Effector memory CD8-positive, alpha-beta T cell (primary cell): Measurements from ENCODE around the gene OR7D4.
A peak's percentile ranks its signal among the peaks of the same experiment; 100 is the strongest.
"Not testable (repeated sequence)": the region's sequence is repeated elsewhere in the genome, so short reads cannot be mapped to it uniquely, and the experiment has no call there.

Experiments used
- ATAC-seq: fragments of 150-1000 bp; cut with Tn5 transposase; replicated peaks from 2 replicates; pipeline ENCODE4 v1.10.0; 2021; ENCODE audit warnings: mild to moderate bottlenecking, moderate library complexity
- DNase-seq, 3 experiments: peaks; one replicate each; pipeline ENCODE4 v3.0.0; 2021
- H3K27ac Mint-ChIP-seq, 2 donors: one replicate each; pipeline ENCODE4 v1.8.0; 2022; ENCODE audit warnings: mild to moderate bottlenecking in 2 of 2, mixed read lengths in 2 of 2, moderate library complexity in 2 of 2
- H3K27me3 Mint-ChIP-seq, 2 donors: one replicate each; pipeline ENCODE4 v1.8.0; 2022; ENCODE audit warnings: mixed read lengths in 2 of 2
- H3K36me3 Mint-ChIP-seq: one replicate; pipeline ENCODE4 v1.8.0; 2022; ENCODE audit warnings: mild to moderate bottlenecking, moderate library complexity, mixed read lengths; ENCODE audit not compliant: insufficient read depth
- H3K4me1 Mint-ChIP-seq, 2 donors: one replicate each; pipeline ENCODE4 v1.8.0; 2022; ENCODE audit warnings: low read depth in 2 of 2, mixed read lengths in 2 of 2
- H3K4me3 Mint-ChIP-seq, 2 donors: one replicate each; pipeline ENCODE4 v1.8.0; 2022; ENCODE audit warnings: mild to moderate bottlenecking in 2 of 2, mixed read lengths in 2 of 2, moderate library complexity in 2 of 2
- H3K9me3 Mint-ChIP-seq, 2 donors: one replicate each; pipeline ENCODE4 v1.8.0; 2022; ENCODE audit warnings: mixed read lengths in 2 of 2
- total RNA-seq, 9 experiments: gene quantifications; one replicate each; lab custom pipeline; 2026; lab: John Stamatoyannopoulos, UW

OR7D4 gene
- total RNA-seq: 0 reads per million in 9 experiments

DNA sequence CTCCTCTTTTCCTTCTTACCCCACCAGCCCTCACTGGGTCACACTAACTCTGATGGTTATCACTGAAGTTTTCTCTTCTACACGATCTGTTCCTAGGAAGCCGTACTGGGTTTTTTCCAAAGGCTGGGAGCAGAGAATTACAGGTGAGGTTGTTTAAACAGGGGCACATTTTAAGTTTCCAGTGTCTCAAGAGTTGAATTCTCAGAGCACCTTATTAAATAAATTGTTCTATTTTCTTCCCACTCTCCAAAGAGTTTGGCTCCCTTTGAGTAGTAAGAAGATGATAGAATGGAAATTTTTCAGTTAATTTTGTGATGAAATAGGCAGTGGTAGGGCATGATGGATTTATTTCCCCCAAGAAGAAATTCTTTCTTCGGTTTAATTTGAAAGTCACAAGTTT, at the start of gene OR7D4:
Gene OR7D4, minus strand, starts transcription at position 101 of the 400 bp plus-strand sequence. CDS start 4,752 bp downstream, outside the sequence.
- no peaks in the 10 kb centered on the region for H3K4me1 Mint-ChIP-seq
- DNase-seq: no peak
- no peak within 1 kb of the TSS for H3K4me3 Mint-ChIP-seq
- H3K27me3 Mint-ChIP-seq: peaks cover 24 to 35% of the 10 kb centered on the region in 2 donors
- H3K9me3 Mint-ChIP-seq: peaks cover 1 to 10% of the 10 kb centered on the region in 2 donors
- no peak for ATAC-seq
- H3K36me3 Mint-ChIP-seq: no peaks in the 10 kb centered on the region
- no peak within 1 kb of the TSS for H3K27ac Mint-ChIP-seq

DNA sequence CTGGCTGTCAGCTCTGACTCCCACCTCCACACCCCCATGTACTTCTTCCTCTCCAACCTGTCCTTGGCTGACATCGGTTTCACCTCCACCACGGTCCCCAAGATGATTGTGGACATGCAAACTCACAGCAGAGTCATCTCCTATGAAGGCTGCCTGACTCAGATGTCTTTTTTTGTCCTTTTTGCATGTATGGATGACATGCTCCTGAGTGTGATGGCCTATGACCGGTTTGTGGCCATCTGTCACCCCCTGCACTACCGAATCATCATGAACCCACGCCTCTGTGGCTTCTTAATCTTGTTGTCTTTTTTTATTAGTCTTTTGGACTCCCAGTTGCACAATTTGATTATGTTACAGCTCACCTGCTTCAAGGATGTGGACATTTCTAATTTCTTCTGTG, 31.8 kb upstream of the OR7D4 start:
- ATAC-seq: no peak
- DNase-seq: no peak
- Mint-ChIP-seq H3K36me3 (no peaks in the 10 kb centered on the region), H3K27me3 (peaks cover 10 to 35% of the 10 kb centered on the region in 2 donors), H3K27ac (no peak overlapping the region), H3K4me1 (no peaks in the 10 kb centered on the region), H3K9me3 (peaks cover 2 to 6% of the 10 kb centered on the region in 2 donors), H3K4me3 (no peak overlapping the region)

DNA sequence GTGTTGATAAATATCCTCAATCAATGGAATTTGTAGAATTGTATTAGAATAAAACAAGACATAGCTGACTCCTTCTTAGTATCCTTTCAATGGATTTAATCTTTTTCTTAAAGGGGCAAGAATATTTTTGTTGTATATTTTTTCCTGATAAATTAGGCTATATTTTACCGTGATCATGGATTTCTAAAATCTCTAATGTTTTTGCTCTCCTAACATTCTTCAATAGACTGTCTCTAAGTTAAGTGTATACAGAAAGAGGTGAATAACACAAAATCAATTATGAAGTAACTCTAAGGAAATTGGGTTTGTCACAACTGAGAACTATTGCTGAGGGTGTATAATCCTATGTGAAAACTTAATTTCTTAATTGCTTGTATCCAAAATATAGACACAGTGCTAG, 31.2 kb upstream of the OR7D4 start, which contains the start of gene OR7E24:
Gene OR7E24, plus strand, starts transcription at position 301 of the 400 bp plus-strand sequence. CDS start 114 bp downstream, outside the sequence.
- peaks cover 10 to 35% of the 10 kb centered on the region in 2 donors for H3K27me3 Mint-ChIP-seq
- H3K4me1 Mint-ChIP-seq: no peaks in the 10 kb centered on the region
- no peak within 1 kb of the TSS for H3K4me3 Mint-ChIP-seq
- no peaks in the 10 kb centered on the region for H3K36me3 Mint-ChIP-seq
- ATAC-seq: no peak
- no peak within 1 kb of the TSS for H3K27ac Mint-ChIP-seq
- peaks cover 2 to 6% of the 10 kb centered on the region in 2 donors for H3K9me3 Mint-ChIP-seq
- DNase-seq: no peak

DNA sequence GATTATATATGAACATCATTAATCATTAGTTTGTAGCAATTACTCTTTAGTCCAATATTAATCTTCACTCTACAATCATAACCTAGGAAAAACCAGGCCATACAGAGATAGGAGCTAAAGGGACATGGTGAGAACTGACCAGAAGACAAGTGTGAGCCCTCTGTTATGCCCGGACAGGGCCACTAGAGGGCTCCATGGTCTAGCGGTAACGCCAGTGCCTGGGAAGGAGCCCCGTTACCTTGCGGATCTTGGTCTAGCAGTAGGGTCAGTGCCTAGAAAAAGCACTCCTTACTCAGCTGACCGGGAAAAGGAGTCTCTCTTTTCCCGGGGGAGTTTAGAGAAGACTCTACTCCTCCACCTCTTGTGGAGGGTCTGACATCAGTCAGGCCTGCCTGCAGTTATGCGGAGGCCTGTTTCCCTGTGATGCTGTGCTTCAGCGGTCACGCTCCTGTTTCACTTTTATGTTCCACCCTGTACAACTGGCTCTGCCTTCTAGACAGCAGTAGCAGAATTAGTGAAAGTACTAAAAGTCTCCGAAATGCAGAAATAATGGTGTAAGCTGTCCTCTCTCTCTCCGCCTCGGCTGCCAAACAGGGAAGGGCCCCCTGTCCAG, 13.8 kb downstream of the OR7D4 start:
- peaks cover 5 to 6% of the 10 kb centered on the region in 2 donors for H3K4me1 Mint-ChIP-seq

DNA sequence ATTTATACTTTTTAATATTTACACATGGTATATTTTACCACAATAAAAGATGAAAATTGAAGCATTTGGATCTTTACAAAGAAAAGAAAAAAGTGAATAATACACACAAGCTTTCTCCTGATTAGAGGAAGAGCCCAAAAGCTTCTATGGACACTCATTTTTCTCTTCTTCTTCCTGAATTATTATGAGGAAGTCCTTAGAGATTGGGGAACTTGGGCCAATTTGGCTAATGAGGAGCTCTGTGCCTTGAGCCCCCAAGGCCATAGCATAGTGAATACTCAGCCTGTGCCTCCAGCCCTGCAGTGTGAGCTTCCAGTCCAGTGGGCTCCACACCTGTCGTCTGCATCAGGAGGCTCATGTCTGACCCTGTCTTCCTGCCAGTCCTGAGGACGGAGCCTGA, 21.3 kb downstream of the OR7D4 start:
- not testable (repeated sequence) for H3K9me3 Mint-ChIP-seq, H3K4me1 Mint-ChIP-seq, DNase-seq, H3K27ac Mint-ChIP-seq, H3K36me3 Mint-ChIP-seq, H3K4me3 Mint-ChIP-seq, ATAC-seq
- H3K27me3 Mint-ChIP-seq: peaks cover 41 to 54% of the 10 kb centered on the region in 2 donors

More for the DNA sequence above, 13.8 kb downstream of the OR7D4 start:
- H3K9me3 Mint-ChIP-seq: no peaks in the 10 kb centered on the region
- no peak overlapping the region for H3K27ac Mint-ChIP-seq
- DNase-seq (peak; percentile 55 to 59 (median 55)), ATAC-seq (peak; percentile 51)
- H3K27me3 Mint-ChIP-seq: peaks cover 19 to 27% of the 10 kb centered on the region in 2 donors
- peak overlapping the region; percentile 52 to 56 for H3K4me3 Mint-ChIP-seq
- H3K36me3 Mint-ChIP-seq: no peaks in the 10 kb centered on the region

DNA sequence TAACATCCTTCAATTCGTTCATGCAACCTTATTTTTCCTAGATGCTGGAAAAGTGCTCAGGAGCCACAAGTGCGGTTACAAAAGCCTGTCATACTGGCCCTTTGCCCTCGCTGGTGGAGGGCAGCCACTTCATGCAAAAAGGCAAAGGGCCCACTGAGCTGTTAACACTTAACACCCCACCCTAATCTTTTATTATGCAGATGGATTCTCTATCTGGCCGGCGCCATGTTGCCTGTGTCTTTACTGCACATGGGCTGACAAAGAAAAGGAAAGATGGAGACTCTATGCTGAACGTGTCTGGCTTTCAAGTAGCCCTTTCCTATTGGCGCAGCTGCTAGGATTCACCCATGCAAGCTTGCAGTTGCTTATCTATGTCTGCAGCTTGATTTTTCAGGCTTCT, 29.9 kb downstream of the OR7D4 start:
- no peak for DNase-seq
- no peaks in the 10 kb centered on the region for H3K36me3 Mint-ChIP-seq
- ATAC-seq: no peak
- H3K9me3 Mint-ChIP-seq: peaks cover 0 to 3% of the 10 kb centered on the region in 2 donors
- H3K4me1 Mint-ChIP-seq: no peaks in the 10 kb centered on the region
- H3K27me3 Mint-ChIP-seq: peaks cover 41 to 59% of the 10 kb centered on the region in 2 donors
- H3K4me3 Mint-ChIP-seq: no peak overlapping the region
- H3K27ac Mint-ChIP-seq: no peak overlapping the region

DNA sequence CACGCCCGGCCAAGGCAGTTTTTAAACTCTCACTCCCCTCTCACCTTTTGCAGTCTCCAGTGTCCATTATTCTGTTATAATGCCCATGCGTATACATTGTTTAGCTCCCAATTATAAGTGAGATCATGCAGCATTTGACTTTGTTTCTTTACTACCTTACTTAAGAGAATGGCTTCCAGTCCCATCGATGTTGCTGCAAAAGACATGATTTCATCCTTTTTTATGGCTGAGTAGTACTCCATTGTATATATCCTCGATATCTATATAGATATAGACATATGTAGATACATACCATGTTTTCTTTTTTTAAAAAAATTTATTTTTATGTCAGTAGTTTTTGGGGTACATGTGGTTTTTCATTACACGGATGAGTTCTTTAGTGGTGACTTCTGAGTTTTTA, 32.2 kb downstream of the OR7D4 start:
- no peaks in the 10 kb centered on the region for H3K4me1 Mint-ChIP-seq
- ATAC-seq: no peak
- H3K9me3 Mint-ChIP-seq: peaks cover 0 to 3% of the 10 kb centered on the region in 2 donors
- H3K27me3 Mint-ChIP-seq: peaks cover 33 to 38% of the 10 kb centered on the region in 2 donors
- no peak overlapping the region for H3K27ac Mint-ChIP-seq
- no peak overlapping the region for H3K4me3 Mint-ChIP-seq
- DNase-seq: no peak
- no peaks in the 10 kb centered on the region for H3K36me3 Mint-ChIP-seq

DNA sequence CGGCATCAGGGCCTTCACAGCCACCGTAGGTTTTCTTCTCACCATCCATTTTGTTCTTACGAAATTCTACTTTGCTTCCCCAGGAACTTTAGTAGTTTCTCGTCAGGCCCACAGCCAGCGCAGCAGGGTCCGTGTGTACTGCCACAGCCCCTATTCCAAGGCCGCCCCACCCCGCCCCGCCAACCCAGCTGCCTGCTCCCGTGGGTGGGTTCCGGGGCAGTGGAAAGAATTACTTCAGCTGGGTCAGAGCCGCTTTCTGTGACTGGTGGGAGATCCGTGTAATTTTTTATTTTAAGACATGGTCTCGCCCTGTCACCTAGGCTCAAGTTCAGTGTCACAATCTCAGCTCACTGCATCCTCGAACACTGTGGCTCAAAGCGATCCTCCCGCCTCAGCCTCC, 36.4 kb downstream of the OR7D4 start:
- H3K36me3 Mint-ChIP-seq: no peaks in the 10 kb centered on the region
- no peak overlapping the region for H3K27ac Mint-ChIP-seq
- H3K4me3 Mint-ChIP-seq: no peak overlapping the region
- H3K27me3 Mint-ChIP-seq: peaks cover 12 to 20% of the 10 kb centered on the region in 2 donors
- no peaks in the 10 kb centered on the region for H3K4me1 Mint-ChIP-seq
- ATAC-seq (no peak), DNase-seq (no peak)
- H3K9me3 Mint-ChIP-seq: peaks cover 0 to 3% of the 10 kb centered on the region in 2 donors

DNA sequence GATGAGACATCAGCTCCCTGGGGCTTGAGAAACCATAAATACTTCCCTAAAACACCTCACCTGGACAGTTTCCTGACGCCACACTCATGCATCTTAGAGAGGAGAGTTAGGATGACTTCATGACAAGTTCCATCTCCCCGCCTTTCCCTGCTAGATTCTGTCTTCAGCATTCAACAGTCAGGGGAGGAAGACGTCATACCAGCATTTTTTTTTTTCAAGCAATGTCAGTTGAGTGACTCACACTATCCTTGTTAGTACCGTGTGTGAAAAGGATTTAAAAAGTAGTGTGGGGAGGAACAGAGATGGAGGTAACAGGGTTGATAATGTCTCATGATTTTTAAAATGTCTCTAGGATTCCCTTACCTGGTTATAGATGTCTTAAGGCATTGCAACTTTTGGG, 40.5 kb downstream of the OR7D4 start, which contains the start of gene OR7D2:
Gene OR7D2, plus strand, starts transcription at position 79 of the 400 bp plus-strand sequence. CDS start 6,803 bp downstream, outside the sequence.
- no peak within 1 kb of the TSS for H3K27ac Mint-ChIP-seq
- H3K4me3 Mint-ChIP-seq: no peak within 1 kb of the TSS
- no peaks in the 10 kb centered on the region for H3K9me3 Mint-ChIP-seq
- DNase-seq (no peak), ATAC-seq (no peak)
- H3K4me1 Mint-ChIP-seq: no peaks in the 10 kb centered on the region
- peaks cover 9 to 13% of the 10 kb centered on the region in 2 donors for H3K27me3 Mint-ChIP-seq
- H3K36me3 Mint-ChIP-seq: no peaks in the 10 kb centered on the region

DNA sequence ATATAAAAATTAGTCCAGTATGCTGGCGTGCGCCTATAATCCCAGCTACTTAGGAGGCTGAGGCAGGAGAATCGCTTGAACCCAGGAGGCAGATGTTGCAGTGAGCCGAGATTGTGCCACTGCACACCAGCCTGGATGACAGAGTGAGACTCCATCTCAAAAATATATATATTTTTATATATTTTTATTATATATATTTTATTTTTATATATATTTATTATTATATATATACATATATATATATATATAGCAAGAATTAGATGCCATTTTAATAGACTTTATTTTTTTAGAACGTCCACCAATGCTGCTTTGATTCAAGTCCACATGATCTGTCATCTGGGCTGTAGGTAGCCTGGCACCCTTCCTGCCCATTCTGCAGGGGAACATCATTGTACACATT, 44.1 kb downstream of the OR7D4 start:
- Mint-ChIP-seq H3K27ac (no peak overlapping the region), H3K4me3 (no peak overlapping the region), H3K9me3 (no peaks in the 10 kb centered on the region), H3K36me3 (no peaks in the 10 kb centered on the region), H3K27me3 (peaks cover 9 to 13% of the 10 kb centered on the region in 2 donors), H3K4me1 (no peaks in the 10 kb centered on the region)
- ATAC-seq: no peak
- DNase-seq: no peak

DNA sequence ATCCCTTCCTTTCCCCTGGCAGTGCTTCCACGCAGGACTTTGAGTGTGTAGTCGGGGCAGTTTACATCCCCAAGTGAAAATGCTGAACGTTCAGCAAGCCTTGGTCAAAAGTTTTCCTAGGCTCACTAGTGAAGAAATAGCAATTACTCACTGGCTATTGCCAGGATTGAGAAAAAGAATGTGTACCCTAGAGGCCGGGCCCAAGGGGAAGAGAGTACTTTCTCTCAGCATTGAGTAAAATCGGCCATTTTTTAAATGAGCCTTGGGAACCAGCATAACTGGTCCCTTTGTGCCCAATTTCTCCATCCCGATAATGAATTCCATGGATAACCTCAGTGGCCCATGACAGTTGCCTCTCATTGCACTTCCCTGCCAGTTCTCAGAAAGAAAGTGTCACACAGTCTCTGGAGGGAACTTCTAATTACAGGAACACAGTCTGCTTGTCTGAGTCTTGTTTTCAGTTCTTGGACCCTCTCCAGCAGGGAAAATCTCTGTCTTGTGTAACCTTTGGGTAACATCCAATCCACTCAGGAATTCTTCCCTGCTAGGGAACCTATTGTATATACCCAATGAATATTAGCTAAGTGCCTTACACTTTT, 47.9 kb downstream of the OR7D4 start:
- no peaks in the 10 kb centered on the region for H3K9me3 Mint-ChIP-seq
- no peaks in the 10 kb centered on the region for H3K4me1 Mint-ChIP-seq
- ATAC-seq (no peak), DNase-seq (no peak)
- H3K36me3 Mint-ChIP-seq: no peaks in the 10 kb centered on the region
- H3K4me3 Mint-ChIP-seq: no peak overlapping the region
- no peak overlapping the region for H3K27ac Mint-ChIP-seq
- H3K27me3 Mint-ChIP-seq: no peaks in the 10 kb centered on the region

DNA sequence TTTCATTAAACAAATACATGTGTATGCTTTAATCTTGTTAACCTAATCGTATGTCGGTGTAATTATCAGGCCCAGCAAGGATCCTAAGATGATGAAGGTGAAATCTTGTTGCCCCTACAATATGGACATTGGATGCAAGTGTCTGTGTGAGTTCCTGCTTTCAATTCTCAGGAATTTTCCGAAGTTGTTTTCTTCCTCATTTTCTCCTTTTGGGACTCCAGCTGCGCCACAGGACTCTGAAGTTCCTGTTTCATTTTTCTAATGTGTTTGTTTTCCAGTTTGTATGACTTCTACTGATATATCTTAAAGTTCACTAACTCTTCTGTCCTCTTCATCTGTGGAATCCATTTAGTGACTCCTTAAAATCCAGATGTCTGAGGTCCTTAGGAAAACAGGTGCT, 52.5 kb downstream of the OR7D4 start:
- H3K27me3 Mint-ChIP-seq: no peaks in the 10 kb centered on the region
- ATAC-seq: no peak
- H3K36me3 Mint-ChIP-seq: peaks cover 42% of the 10 kb centered on the region
- H3K4me1 Mint-ChIP-seq: no peaks in the 10 kb centered on the region
- H3K4me3 Mint-ChIP-seq: no peak overlapping the region
- H3K27ac Mint-ChIP-seq: peak overlapping the region in 1 of 2 donors; percentile 30
- no peak for DNase-seq
- H3K9me3 Mint-ChIP-seq: no peaks in the 10 kb centered on the region

DNA sequence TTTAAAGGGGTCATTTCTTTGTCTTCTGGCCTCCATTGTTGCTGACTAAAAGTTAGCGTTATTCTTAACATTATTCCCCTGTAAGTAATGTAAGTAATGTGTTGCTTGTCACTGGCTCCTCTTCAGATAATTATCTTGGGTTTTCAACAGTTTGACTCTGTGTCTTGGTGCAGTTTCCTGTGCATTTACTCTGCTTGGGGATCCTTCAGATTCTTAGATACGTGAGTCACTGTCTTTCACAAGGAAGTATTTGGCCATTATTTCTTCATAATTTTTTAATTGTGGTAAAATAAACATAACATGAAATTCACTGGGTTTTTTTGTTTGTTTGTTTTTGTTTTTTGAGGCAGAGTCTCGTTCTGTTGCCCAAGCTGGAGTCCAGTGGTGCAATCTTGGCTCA, 54.1 kb downstream of the OR7D4 start:
- ATAC-seq: no peak
- no peaks in the 10 kb centered on the region for H3K4me1 Mint-ChIP-seq
- H3K4me3 Mint-ChIP-seq: no peak overlapping the region
- H3K9me3 Mint-ChIP-seq: no peaks in the 10 kb centered on the region
- H3K27me3 Mint-ChIP-seq: no peaks in the 10 kb centered on the region
- H3K36me3 Mint-ChIP-seq: peaks cover 58% of the 10 kb centered on the region
- no peak overlapping the region for H3K27ac Mint-ChIP-seq
- no peak for DNase-seq

DNA sequence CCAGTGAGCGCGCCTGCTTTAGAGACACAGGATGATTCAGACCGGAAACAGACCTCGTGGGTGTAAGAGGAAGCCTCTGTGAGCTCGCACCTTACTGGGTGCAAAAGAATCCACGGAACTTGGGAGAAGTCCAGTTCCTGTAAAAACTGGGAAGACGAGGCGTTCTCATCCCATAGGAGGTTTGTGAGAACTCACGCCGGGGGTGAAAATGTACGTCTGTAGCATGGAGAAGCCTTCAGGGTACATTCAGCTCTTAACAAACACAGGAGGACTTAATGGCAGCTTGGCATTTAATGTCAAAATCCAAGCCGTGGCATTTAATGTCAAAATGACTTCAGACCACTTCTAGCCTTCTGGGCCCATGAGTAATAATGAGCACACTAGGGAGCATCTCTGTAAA, 58.0 kb downstream of the OR7D4 start:
- H3K36me3 Mint-ChIP-seq: peaks cover 96% of the 10 kb centered on the region
- no peak for ATAC-seq
- H3K27me3 Mint-ChIP-seq: no peaks in the 10 kb centered on the region
- H3K4me1 Mint-ChIP-seq: no peaks in the 10 kb centered on the region
- no peak overlapping the region for H3K27ac Mint-ChIP-seq
- no peak for DNase-seq
- H3K9me3 Mint-ChIP-seq: no peaks in the 10 kb centered on the region
- H3K4me3 Mint-ChIP-seq: no peak overlapping the region
